HG03135 (cell line): Measurements from ENCODE around the gene COL1A1.

ENCODE experiments used
- ATAC-seq: cut with Tn5 transposase; IDR thresholded peaks from one replicate; pipeline ENCODE4 v1.9.1; 2021; ENCODE audit warnings: mild to moderate bottlenecking, moderate library complexity; ENCODE audit not compliant: unreplicated experiment

Gene COL1A1

DNA sequence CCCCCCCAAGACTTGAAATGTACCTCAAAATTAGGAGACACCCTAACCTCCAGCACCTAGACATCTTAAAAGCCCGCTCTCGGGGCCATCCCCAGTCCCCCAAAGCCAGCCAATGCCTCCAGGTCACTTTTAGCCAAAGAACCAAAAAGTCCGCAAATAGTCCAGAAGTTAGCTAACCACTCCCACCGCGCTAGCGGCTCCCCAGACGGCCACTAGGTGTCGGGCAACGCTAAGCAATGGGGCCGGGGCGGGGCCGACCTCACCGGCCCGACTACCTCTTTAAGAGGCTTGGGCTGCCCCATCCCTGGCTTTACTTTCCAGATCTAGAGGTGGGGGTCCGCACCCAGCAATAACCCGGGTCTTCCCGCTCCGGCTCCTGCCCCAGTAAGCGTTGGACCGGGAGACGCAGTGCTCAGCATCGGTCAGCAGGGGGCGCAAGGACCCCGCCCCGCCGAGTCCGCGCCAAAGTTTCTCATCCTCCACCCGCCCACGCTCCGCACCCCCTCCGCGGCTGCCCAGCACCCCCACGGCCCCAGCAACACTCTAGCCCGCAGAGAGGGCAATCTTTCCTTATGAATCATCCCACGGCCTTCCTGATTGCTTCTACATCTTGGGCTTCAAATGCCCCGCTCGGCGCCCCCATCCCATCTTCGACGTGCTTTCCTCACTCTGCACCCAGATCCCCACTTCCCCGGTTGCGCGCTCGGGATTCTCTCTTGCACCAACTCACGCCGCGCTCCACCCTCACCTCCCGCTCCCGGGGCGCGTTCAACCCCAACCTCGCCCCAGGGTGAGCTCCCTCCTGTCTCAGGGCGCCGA, 765 bp downstream of the COL1A1 start:
- peak; percentile 63 for ATAC-seq

DNA sequence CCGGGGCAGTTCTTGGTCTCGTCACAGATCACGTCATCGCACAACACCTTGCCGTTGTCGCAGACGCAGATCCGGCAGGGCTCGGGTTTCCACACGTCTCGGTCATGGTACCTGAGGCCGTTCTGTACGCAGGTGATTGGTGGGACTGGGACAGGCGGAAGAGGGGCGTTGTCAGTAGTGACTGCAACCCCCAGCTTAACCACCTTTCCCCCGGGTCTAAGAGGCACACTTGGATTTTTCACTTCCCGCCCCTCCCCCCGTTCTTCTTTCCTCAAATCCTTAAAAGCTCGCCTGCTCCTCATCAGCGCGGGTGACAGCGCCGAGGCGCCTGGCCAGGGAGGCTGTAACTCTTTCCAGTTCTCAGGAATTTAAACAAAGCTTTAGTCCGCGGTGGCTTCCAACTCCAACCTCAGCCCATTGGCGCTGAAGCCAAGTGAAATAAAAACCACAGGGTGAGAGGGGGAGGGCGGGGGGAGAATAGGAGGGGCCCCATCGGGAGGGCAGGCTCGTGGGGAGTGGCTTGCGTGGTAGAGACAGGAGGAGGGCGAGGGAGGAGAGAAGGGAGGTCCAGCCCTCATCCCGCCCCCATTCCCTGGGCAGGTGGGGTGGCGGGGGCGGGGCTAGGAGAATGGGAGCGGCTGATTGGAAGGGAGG, 1.5 kb downstream of the COL1A1 start:
- ATAC-seq, result peak; percentile 39

DNA sequence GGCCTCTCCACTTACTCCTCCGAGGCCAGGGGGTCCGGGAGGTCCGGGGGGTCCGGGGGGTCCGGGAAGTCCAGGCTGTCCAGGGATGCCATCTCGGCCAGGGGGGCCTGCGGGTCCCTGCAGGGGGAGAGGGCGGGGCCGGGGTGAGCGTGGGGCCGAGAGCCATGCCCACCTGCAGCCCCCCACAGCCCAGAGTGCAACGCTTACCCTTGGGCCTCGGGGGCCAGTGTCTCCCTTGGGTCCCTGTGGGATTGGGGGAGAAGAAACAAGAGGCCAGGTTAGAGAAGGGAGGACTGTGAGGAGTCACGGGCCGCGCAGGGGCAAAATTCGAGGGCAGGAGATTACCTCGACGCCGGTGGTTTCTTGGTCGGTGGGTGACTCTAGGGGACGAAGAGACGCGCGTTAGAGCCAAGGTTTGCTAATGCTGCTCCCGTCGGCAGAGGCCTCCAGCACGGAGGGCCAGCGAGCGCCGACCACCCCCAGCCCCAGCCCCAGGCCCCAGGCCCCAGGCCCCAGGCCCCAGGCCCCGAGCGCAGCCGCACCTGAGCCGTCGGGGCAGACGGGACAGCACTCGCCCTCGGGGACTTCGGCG, 2.1 kb downstream of the COL1A1 start:
- no peak for ATAC-seq

DNA sequence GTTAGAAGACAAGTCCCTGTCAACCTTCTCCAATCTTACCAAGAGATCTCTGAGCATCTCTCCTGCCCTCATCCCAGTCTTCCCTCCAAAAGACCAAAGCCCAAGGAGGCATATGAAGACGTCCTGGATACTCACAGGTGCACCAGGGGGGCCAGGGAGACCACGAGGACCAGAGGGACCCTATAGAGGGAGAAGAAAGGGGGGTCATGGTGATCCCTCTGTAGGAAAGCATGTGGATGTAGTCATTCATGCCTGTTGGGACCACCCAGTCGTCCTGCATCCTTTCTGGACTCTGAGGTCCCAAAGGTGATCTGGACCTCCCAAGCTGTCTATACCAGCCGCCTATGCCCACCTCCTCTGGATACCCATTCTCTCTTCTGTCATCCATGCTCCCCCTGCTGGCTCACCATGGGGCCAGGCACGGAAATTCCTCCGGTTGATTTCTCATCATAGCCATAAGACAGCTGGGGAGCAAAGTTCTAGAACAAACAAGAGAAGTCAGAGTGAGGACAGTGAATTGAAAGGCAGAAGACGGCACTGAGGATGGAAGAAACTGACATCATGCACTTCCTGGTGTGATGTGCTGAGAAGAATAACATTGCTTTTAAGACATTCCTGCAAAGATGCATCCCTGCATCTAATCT, 3.3 kb downstream of the COL1A1 start:
- ATAC-seq, result no peak

DNA sequence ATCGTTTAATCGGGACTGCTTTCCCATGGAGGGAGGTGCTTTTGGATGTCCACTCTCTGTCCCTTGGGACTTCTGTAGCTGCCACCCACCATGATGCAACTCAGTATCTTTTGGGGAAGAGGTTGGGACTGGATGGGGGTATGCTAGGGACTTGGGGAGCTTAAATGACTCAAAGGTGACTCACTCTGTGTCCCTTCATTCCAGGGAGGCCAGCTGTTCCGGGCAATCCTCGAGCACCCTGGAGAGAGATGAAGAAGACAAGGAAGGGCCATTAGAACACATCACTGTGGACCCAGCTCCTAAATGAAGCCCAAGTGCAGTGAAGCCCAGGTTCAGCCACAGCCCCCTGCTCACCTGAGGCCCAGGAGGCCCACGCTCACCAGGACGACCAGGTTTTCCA, 4.6 kb downstream of the COL1A1 start:
- ATAC-seq, result no peak

DNA sequence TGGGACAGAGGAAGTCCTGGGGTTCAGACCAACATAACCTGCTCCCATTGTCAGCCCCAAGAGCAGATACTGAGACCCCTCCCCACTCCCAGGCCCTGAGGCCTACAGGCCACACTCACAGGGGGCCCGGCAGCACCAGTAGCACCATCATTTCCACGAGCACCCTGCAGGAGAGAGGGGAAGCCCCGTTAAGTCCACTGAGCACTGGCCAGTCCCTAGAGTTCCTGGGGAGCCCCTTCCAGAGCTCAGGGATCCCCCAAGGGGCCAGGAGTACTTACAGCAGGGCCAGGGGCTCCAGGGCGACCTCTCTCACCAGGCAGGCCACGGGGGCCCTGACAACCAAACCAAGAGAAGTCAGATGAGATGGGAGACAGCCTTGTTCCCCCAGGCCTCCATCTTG, 5.4 kb downstream of the COL1A1 start:
- no peak for ATAC-seq

DNA sequence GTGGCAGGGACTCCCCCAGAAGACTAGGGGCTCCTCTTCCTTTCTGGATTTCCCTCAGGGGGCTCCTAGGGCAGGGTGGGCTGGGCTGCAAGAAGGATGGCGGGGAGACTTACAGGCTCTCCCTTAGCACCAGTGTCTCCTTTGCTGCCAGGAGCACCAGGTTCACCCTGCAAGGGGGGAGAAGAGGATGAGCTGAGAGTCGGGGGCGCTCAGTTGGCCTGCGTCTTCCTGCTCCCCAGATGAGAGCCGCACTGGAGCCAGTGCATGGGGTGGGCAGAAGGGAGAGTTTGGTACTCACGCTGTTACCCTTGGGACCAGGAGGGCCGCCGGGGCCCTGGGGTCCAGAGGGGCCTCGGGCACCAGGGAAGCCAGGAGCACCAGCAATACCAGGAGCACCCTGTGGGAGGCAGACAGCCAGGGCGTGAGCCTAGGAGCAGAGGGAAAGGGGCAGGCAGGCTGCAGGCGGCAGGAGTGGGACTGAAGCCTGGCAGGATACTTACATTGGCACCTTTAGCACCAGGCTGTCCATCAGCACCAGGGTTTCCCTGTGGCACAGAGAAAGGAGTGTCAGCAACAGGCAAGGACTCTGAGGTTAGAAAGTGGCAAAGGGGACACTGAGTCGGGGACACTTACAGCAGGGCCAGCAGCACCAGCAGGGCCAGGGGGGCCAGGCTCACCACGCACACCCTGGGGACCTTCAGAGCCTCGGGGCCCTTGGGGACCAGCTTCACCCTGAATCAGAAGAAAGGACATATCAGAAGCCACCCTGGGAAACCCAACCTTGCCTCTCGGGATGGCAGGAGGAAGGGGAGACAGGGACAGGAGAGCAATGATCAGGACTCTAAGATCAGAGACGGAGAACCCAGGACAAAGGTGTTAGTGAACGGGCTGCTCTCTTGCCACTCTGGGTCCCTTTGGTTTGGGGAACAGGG, 6.2 kb downstream of the COL1A1 start:
- ATAC-seq, result no peak

DNA sequence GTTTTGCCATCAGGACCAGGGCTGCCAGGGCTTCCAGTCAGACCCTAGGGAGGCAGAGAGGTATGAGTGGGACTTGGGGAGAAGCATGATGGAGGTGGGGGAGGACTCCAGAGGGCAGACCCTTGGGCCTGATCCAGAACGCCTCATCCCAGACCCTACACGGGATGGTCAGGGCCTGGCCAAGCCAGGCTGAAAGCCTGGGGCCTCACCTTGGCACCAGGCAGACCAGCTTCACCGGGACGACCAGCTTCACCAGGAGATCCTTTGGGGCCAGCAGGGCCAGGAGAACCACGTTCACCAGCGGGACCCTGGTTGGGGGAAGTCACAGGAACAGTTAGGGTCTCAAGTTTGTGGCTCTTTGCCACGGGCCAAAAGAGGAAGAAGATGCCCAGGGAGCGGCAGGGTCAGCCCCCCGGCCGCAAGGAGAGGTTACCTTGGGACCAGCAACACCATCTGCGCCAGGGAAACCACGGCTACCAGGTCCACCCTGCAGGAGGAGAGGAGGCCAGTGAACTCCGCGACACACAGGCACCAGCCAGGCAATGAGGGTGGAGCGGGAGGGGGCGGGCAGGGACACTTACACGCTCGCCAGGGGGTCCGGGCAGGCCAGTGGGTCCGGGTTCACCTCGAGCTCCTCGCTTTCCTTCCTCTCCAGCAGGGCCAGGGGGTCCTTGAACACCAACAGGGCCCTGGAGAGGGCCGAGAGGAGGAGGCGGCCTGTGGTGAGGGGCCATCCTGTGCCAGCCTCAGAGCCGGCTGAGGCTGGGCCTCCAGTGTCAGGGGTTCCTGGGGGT, 7.1 kb downstream of the COL1A1 start:
- no peak for ATAC-seq

DNA sequence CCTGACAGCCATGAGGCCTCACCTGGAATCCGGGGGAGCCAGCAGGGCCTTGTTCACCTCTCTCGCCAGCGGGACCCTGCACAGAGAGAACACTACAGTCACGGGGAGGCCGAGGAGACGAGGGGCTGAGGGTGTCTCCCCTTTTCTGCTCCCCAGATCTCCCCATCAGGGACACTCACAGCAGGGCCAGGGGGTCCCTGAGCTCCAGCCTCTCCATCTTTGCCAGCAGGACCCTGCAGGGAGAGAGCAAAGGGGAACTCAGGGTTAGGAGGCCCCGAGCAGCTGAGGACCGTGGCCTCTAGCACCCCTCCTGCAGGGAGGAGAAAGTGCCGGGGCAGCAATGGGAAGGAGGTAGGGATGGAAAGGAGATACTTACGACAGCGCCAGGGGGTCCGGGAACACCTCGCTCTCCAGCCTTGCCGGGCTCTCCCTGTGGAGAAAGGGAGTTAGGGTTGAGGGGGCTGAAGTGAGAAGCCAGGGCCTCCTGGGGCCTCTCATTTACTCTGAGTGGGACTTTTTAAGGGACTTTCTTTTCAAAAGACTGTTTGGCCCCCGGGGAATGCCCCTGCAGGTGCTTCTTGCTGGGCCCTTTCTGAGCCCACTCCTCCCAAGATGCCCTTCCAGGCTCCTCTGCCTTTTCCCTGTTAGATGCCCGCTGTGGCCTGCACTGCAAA, 8.7 kb downstream of the COL1A1 start:
- ATAC-seq, result no peak

DNA sequence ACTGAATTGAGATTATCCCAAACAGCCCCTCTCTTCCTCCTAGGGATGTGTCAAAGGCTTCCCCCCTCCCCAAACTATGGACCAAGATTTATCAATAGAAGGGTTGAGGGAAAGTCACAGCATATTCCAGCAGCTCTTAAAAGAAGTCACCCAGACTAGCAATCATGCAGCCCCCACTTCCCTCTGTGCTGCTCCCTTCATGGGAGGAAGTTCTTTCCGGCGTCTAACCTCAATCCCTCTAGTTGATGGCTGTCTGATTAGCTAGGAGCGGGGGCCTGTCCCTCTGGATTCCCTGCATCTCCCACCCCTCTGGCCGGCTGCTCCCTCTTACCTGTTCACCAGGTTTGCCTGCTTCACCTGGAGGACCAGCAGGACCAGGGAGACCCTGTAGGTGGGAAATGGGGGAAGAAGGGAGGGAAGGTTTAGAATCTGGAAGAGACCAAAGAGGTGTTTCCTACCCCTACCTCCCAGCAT, 9.2 kb downstream of the COL1A1 start:
- no peak for ATAC-seq

DNA sequence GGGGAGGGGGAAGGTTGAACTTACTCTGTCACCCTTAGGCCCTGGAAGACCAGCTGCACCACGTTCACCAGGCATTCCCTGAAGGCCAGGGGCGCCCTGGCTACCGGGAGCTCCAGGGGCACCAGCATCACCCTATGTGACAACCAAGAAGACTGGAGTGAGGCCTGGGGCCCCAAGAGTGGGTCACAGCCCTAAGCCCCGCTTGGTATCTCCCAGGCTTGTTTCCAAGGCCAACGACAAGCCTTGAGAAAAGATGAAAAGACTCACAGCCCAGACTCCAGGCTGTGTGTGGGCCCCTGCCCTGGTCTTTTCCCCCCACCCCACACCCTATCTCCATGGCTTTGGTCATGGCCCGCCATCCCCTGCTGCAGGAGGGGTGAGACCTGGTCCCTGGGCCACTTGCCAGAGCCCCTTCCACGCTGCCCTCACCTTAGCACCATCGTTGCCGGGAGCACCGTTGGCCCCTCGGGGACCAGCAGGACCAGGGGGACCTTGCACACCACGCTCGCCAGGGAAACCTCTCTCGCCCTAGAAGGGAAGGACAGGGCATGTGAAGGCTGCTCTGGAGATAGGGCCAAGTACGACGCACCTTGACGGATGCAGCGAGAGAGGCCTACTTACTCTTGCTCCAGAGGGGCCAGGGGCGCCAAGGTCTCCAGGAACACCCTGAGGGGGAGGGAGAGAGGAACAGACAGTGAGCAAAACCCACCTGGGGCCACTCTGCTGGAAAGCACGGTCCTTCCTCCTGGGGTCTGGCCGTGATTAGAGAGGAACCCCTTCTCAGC, 9.9 kb downstream of the COL1A1 start:
- no peak for ATAC-seq

DNA sequence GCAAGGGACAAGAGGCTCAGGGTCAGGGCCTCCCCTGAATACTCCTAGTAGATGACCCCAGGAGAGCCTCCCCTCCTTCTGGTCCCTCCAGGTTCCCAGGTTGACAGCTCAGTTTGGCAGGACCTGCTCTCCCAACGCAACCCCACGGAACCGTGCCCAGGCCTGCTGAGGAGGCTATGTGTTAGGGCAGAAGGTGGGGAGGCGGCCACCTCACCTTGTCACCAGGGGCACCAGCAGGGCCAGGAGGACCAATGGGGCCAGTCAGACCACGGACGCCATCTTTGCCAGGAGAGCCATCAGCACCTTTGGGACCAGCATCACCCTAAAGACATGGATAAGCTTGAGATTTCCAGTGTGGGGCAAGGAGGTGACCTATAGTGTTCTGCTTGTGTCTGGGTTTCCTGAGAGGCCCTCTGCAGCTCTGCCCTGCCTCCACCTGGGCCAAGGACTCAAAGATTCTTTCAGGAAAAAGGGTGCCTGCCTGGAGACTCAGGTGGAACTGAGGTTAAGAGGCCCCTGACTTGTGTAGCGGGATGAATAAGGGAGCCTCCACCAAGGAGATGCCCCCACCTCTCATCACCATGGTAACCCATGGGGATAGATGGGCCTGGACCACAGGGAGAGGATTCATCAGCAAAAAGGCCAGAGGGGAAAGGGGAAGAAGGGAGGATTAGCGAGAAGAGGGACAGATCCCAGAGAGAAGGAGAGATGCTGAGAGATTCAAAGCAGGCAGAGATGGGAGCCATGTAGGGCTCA, 10.7 kb downstream of the COL1A1 start:
- ATAC-seq, result no peak

DNA sequence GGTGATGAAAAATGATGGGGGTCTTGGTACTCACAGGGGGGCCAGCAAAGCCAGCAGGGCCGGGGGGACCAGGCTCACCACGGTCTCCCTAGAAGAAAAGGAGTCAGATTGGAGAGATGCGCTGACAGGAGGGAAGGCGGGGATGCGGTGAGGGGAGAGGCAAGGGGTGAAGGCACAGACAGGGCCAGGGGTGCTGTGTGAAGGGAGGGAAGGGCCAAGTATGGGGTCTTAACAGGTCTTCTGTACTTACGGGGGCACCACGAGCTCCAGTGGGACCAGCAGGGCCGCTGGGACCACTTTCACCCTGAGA, 11.2 kb downstream of the COL1A1 start:
- no peak for ATAC-seq

DNA sequence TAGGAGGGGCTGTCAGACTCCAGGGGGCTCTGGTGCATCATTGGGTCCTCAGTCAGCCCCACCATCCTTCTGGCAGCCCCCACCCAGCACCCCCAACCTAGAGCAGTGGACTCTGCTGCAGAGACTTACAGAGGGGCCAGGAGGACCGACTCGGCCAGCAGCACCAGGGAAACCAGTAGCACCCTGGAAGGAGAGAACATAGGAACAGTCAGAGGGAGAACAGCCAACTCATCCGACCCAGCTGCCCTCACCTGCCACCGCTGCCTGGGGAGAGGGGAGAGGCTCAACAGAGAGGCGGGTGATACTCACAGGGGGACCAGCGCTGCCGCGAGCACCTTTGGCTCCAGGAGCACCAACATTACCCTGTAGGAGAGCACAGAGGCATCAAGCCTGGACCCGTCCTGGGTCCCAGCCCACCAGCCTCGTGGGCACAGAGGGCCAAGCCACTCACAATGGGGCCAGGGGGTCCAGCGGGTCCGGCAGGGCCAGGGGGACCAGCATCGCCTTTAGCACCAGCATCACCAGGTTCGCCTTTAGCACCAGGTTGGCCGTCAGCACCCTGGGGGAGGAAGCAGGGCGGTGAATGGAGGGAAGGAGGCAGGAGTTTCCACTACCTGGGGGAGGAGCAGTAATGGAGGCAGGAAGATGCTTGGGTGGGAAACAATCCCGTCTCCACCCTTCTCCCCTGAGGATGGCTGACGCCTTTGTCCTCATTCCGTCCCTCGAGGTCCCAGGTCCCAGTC, 11.7 kb downstream of the COL1A1 start:
- ATAC-seq, result no peak

DNA sequence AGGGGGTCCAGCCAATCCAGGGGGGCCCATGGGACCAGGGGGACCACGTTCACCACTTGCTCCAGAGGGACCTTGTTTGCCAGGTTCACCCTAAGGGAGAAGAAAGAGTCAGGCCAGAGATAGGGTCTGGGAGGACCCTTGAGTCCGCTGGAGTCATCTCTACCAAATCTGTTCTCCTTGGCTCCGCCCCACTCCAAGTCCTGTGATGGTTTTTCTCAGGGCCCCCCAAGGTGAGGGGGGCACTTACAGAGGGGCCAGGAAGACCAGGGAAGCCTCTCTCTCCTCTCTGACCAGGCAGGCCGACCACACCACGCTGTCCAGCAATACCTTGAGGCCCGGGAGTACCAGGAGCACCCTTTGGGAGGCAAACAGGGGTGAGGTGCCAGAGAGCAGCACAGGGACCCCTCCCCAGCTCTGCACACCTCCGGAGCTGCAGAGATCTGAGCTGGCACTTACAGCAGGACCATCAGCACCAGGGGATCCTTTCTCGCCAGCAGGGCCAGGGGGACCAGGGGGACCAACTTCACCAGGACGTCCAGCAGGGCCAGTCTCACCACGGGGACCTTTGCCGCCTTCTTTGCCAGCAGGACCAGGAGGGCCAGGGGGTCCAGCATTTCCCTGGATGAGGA, 12.4 kb downstream of the COL1A1 start:
- no peak for ATAC-seq

DNA sequence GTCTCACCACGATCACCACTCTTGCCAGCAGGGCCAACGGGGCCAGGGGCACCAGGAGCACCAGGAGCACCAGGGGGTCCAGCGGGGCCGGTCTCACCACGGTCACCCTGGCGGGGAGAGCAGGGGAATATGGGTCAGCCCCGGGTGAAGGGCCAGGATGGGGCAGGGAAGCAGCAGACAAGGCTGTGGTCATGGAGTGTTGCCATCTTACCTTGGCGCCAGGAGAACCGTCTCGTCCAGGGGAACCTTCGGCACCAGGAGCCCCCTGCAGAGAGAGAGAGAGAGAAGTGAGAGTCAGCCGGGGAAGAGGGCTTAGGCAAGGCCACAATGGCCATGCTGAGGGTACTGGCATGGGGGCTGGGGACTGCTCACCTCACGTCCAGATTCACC, 12.9 kb downstream of the COL1A1 start:
- ATAC-seq, result no peak
